LoVo (cell line): Measurements from ENCODE around the gene TMC5.

Experiments
- DNase-seq: peaks from one replicate; pipeline ENCODE4 v3.0.0-alpha.2; 2016; ENCODE audit warnings: low spot score

TMC5 gene

GRCh38 chr16:19506965-19507364 is 89.3 kb downstream of the TMC5 start:
- no peak for DNase-seq

- DNase-seq = no peak
These were observed 90.2 kb downstream of the TMC5 start for GRCh38 chr16:19507867-19508266.

DNA sequence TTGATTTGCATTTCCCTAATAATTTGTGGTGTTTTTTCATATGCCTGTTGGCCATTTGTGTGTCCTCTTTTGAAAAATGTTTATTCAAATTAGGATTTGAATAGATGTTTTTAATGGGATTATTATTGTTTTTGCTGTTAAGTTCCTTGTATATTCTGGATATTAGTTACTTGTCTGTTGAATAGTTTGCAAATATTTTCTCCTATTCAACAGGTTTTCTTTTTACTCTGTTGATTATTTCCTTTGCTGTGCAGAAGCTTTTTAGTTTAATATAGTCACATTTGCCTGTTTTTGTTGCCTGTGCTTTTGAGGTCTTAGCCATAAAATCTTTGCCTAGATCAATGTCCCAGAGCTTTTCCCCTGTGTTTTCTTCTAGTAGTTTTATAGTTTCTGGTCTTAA is 94.6 kb downstream of the TMC5 start:
- no peak for DNase-seq

DNA sequence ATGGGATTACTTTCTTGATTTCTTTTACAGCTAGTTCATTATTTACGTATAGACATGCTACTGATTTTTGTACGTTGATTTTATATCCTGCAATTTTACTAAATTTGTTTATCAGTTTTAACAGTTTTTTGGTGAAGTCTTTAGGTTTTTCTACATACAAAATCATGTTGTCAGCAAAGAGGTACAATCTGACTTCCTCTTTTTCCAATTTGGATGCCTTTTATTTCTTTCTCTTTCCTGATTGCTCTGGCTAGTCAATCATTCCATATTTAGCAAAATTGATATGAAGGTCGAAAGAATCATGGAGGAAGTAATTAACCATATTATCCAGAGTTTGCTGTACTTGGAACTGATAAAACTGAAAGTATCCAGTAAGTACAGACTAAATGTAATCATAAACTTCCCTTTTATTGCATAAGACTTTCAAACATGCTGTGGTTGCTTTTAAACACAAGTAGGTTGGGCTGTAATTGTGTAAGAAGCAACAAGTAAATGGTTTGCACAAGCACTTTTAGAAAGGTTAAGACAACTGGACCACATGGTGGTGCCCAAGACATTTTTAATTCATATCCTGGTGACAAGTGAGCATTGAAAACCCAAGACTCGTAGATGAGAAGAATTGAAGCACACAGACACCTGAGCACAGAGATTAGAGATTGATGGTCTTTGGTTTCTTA is 95.8 kb downstream of the TMC5 start:
- no peak for DNase-seq

DNA sequence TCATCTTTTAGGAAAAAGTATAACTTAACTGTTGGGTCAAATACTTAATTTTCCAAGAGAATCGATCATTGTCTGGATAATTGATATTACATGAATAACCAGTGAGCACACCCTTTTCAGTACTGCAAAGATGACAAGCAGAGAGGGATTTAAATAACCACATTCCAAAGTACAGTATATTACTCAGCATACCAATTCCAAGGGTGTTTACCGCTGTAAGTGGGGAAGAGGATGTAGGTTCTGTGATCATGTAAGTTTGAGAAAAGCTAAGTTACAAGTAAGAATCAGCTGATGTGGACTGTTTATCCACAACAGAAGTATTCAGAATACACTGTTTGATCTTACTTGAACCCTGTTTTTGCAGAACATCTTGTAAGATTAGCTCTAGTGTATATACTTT is 98.1 kb downstream of the TMC5 start:
- no peak for DNase-seq

GRCh38 chr16:19517424-19518089 is 99.9 kb downstream of the TMC5 start:
- peak; percentile 59 for DNase-seq

DNA sequence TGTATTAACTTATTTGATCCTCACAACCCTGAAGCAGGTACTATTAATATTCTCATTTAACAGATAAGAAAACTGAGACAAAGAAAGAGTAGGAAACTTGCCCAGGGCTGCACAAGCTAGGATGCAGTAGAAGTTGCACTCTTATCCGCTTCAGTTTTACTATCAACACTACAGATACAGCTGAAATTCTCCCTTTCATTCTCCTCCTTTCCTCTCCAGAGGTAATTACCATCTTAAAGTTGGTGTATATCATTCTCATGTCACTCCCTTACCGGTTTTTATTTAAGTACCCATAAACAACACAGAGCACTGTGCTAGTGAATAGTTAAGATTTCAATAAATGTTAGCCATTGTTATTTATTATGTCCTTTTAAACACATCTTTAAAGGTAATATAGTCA is 100.7 kb downstream of the TMC5 start:
- no peak for DNase-seq

GRCh38 chr16:19520861-19521331 is 103.2 kb downstream of the TMC5 start:
- peak; percentile 66 for DNase-seq

DNA sequence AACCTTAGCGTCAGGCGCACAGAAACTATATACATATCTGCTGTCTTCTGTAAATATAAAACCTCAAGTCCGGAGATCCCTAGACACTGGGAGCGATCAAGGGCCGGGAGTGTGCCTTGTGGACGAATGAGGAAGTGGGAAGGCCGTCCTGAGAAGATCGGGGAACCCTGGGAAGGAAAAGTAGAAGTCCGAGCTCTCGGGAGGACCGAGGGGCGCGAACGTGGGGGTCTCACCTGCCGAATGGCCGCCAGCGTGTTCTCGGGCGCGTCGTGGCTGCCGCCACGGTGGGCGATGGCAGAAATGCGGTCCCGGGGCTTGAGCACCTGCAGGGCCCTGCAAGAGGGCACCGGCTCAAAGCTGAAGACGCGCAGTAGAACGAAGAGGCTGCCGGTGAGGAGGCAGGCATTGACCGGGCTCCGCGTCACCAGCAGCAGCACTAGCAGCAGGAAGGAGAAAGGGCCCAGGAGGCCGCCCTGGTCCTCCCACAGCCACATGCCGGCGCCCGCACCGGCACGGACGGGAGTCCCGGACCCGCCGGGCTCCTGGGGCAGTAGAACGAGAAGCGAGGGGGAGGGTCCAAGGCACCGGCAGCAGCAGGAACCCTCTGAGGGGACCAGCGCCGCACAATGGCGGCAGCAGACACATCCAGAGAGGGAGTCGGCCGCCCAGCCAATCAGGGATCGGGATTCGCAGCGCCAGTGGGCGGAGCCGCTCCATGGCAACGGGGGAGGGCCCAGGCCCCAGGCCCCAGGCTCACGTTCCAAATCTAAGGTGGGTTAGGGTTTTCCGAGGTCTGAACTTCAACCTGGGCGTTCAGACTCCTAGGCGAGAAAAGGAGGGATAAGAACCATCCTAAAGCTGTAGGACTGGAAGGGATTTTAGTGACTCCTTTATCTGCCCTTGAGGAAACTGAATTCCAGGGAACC is 104.1 kb downstream of the TMC5 start, which contains the start of gene GDE1:
Gene GDE1, minus strand, starts transcription at position 628 of the 926 bp plus-strand sequence. Its CDS starts 134 bp downstream, at position 494.
- DNase-seq = peak; percentile 92

GRCh38 chr16:19522397-19522732 is 104.7 kb downstream of the TMC5 start:
- DNase-seq = no peak

GRCh38 chr16:19522760-19523159 is 105.1 kb downstream of the TMC5 start:
- DNase-seq = no peak

GRCh38 chr16:19523184-19523558 is 105.5 kb downstream of the TMC5 start:
- DNase-seq = no peak

GRCh38 chr16:19523559-19524355 is 106.1 kb downstream of the TMC5 start, which contains the start of gene CCP110:
TSS of gene CCP110 (plus strand) at chr16:19523942. CDS start at chr16:19527882, 3,940 bp downstream.
- peak; percentile 95 for DNase-seq

DNA sequence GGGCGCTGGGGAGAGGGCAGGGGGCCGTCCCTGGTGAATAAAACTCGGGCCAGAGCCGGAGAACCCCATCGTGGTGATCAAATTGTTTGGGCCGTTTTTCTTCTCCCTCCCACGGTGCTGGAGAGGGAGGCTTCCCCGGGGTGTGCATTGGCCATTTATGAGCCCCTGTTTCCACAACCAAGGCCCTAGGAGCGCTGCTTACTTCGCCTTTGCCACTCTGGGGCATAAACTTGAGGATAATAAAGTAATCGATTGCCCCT is 106.6 kb downstream of the TMC5 start:
- no peak for DNase-seq

- no peak for DNase-seq
These were observed 107.1 kb downstream of the TMC5 start for GRCh38 chr16:19524616-19525384.

- no peak for DNase-seq
These were observed 107.7 kb downstream of the TMC5 start for GRCh38 chr16:19525385-19525723.

DNA sequence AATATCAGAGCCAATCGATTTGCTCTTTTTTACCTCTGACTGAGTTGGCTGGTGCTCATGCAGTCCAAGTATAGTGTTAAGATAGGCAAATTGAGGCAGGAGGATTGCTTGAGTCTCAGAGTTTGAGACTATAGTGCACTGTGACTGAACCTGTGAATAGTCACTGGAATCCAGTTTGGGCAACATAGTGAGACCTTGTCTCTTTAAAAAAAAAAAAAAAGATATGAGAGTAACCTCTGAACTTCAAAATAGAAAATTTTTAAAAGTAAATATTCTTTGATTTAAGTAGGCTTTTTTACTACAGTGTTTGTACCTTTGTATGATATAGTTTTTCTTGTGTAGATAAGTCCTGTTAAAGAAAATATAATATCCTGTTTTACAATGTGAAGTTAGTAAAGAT is 109.5 kb downstream of the TMC5 start:
- no peak for DNase-seq

GRCh38 chr16:19528666-19529065 is 111.0 kb downstream of the TMC5 start:
- DNase-seq = no peak

- no peak for DNase-seq
These were observed 114.9 kb downstream of the TMC5 start for GRCh38 chr16:19532601-19533000.

DNA sequence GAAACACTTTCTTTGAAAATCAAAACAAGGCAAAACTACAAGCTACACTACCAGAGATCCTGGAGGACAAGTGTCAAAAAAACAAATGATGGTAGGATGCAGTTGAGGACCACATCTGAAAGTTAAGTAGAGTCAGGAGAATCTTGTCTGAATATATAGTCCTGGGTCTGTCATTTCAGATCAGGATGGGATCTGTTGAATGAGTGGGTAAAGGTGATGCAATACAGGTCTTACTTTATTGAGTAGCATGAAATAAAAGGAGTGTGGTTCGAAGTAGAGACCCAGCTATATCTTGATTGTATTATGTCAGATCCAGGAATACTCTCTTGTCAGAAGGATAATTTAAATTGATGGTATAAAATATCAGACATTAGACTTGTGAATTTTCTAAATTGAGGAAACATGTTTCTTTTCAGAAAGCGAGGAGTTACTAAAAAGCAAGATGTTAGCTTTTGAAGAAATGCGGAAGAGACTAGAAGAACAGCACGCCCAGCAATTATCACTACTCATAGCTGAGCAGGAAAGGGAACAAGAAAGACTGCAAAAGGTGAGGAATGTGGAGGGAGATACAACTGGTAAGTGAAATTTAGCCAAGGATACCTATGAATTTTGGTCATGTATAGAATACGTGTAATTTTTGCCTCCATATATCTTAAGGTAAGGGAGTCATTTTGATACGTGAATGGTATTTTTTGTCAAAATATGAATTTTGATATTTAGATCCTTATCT is 122.7 kb downstream of the TMC5 start:
- DNase-seq = no peak
